NT2/D1 (cell line): ENCODE results near the gene RGPD8.

ENCODE experiments used
- YY1 ChIP-seq: IDR thresholded peaks from 2 replicates; pipeline ENCODE4 v1.6.1; 2011; ENCODE audit not compliant: insufficient read length, insufficient read depth
- ZNF274 ChIP-seq: IDR thresholded peaks from 2 replicates; pipeline ENCODE4 v1.6.1; 2011; ENCODE audit warnings: mild to moderate bottlenecking, low read depth, low read length

- TF ChIP-seq YY1 = no peak
- no peak for TF ChIP-seq ZNF274
Measured at GRCh38 chr2:112454586-112454985, 21.1 kb upstream of the RGPD8 start.
